WTC11 (cell line): Measurements from ENCODE around the gene TSPAN18. TPM values are rescaled to one million over a fixed set of nuclear protein-coding genes. Genes with fewer than 3 reads are reported as not detected.

Experiments used
- ATAC-seq: fragments of 200-7000 bp; cut with Tn5 transposase; 2 replicates; pipeline ENCODE4 v1.10.0; 2021; ENCODE audit warnings: mild to moderate bottlenecking, moderate library complexity
- CTCF ChIA-PET: fragments of 300-600 bp; sonication (Branson Sonifier 250); formaldehyde crosslinking; loops from one replicate; lab custom pipeline; 2021; ENCODE audit warnings: antibody characterized with exemption; lab: Charles Lee
- POLR2A ChIA-PET: fragments of 350-600 bp; sonication (Branson Sonifier 250); formaldehyde crosslinking; loops from one replicate; lab custom pipeline; 2021; ENCODE audit warnings: antibody characterized with exemption; lab: Charles Lee
- DNase-seq: peaks from one replicate; pipeline ENCODE4 v3.0.0; 2021; ENCODE audit warnings: low spot score
- H3K27ac Mint-ChIP-seq: 2 replicates; pipeline ENCODE4 v1.8.0; 2021; ENCODE audit warnings: mixed read lengths
- H3K27me3 Mint-ChIP-seq: 2 replicates; pipeline ENCODE4 v1.8.0; 2021; ENCODE audit warnings: low read depth, mild to moderate bottlenecking, moderate library complexity, mixed read lengths
- H3K36me3 Mint-ChIP-seq: 2 replicates; pipeline ENCODE4 v1.8.0; 2021; ENCODE audit warnings: mixed read lengths
- H3K4me1 Mint-ChIP-seq: 2 replicates; pipeline ENCODE4 v1.8.0; 2022; ENCODE audit warnings: mixed read lengths
- H3K4me3 Mint-ChIP-seq: 2 replicates; pipeline ENCODE4 v1.8.0; 2021; ENCODE audit warnings: mild to moderate bottlenecking, moderate library complexity, mixed read lengths
- H3K9me3 Mint-ChIP-seq: 2 replicates; pipeline ENCODE4 v1.8.0; 2021; ENCODE audit warnings: mixed read lengths
- CBFB ChIP-seq: sonication (generic); formaldehyde crosslinking; IDR thresholded peaks from 2 replicates; pipeline ENCODE4 v1.8.1; 2022; ENCODE audit warnings: mild to moderate bottlenecking, low read depth, missing genetic modification reagents
- CTCF ChIP-seq: fragments of 200-600 bp; IDR thresholded peaks from 2 replicates; pipeline ENCODE4 v1.8.0; 2022; ENCODE audit warnings: antibody characterized with exemption
- ETV6 ChIP-seq: sonication (generic); formaldehyde crosslinking; IDR thresholded peaks from 2 replicates; pipeline ENCODE4 v1.8.1; 2022; ENCODE audit warnings: mild to moderate bottlenecking, missing genetic modification reagents
- FOXP4 ChIP-seq: sonication (generic); formaldehyde crosslinking; IDR thresholded peaks from 2 replicates; pipeline ENCODE4 v1.8.0; 2022; ENCODE audit warnings: mild to moderate bottlenecking, missing genetic modification reagents
- GABPB1 ChIP-seq: sonication (generic); formaldehyde crosslinking; IDR thresholded peaks from 2 replicates; pipeline ENCODE4 v1.8.1; 2023; ENCODE audit warnings: mild to moderate bottlenecking, missing genetic modification reagents
- IRF2 ChIP-seq: sonication (generic); formaldehyde crosslinking; IDR thresholded peaks from 2 replicates; pipeline ENCODE4 v1.8.0; 2022; ENCODE audit warnings: low read depth, missing genetic modification reagents, borderline replicate concordance
- KAT7 ChIP-seq: sonication (generic); formaldehyde crosslinking; IDR thresholded peaks from 2 replicates; pipeline ENCODE4 v1.8.1; 2023; ENCODE audit warnings: missing genetic modification reagents, mild to moderate bottlenecking, borderline replicate concordance
- MAX ChIP-seq: sonication (generic); formaldehyde crosslinking; IDR thresholded peaks from 2 replicates; pipeline ENCODE4 v1.8.0; 2022; ENCODE audit warnings: mild to moderate bottlenecking, missing genetic modification reagents
- MYBL2 ChIP-seq: sonication (generic); formaldehyde crosslinking; IDR thresholded peaks from 2 replicates; pipeline ENCODE4 v1.8.1; 2023; ENCODE audit warnings: mild to moderate bottlenecking, moderate library complexity, missing genetic modification reagents
- NFE2L1 ChIP-seq: sonication (generic); formaldehyde crosslinking; IDR thresholded peaks from 2 replicates; pipeline ENCODE4 v1.8.1; 2023; ENCODE audit warnings: missing genetic modification reagents
- ZBTB21 ChIP-seq: sonication (generic); formaldehyde crosslinking; IDR thresholded peaks from 2 replicates; pipeline ENCODE4 v1.8.1; 2023; ENCODE audit warnings: mild to moderate bottlenecking, missing genetic modification reagents, borderline replicate concordance
- ZNF281 ChIP-seq: sonication (generic); formaldehyde crosslinking; IDR thresholded peaks from 2 replicates; pipeline ENCODE4 v1.8.0; 2023; ENCODE audit warnings: mild to moderate bottlenecking, missing genetic modification reagents
- ZNF396 ChIP-seq: fragments of 250-450 bp; sonication (Bioruptor Pico); IDR thresholded peaks from 2 replicates; pipeline ENCODE4 v1.8.0; 2021; ENCODE audit warnings: mild to moderate bottlenecking, moderate library complexity, borderline replicate concordance
- ZNF423 ChIP-seq: fragments of 250-450 bp; sonication (Bioruptor Pico); IDR thresholded peaks from 2 replicates; pipeline ENCODE4 v2.1.2; 2022; ENCODE audit warnings: mild to moderate bottlenecking, moderate library complexity
- total RNA-seq: library from RNA; stranded (reverse); gene quantifications from 3 replicates; pipeline ENCODE4 v1.2.3, GENCODE V29; 2021

TSPAN18 gene
- total RNA-seq, 1 experiment from 2014 or later: 44.7 TPM

- no peak overlapping the region for H3K4me3 Mint-ChIP-seq
- CTCF ChIA-PET: interaction anchor here (0.6 to 3.4 kb wide), 22 partner anchors 15 to 491 kb away, joined by 3 to 18 read pairs (median 5); no protein-coding TSS in a partner anchor
- peaks cover 75% of the 10 kb centered on the region for H3K27me3 Mint-ChIP-seq
- TF ChIP-seq ZNF423 (CRISPR knock-in tag) (peak; percentile 92; the same call in 1 of the 2 replicates), ZBTB21 (no peak)
- no peaks in the 10 kb centered on the region for H3K9me3 Mint-ChIP-seq
- POLR2A ChIA-PET: interaction anchor here (0.6 to 1.0 kb wide), 3 partner anchors 54 to 184 kb away, joined by 3 to 5 read pairs (median 4); no protein-coding TSS in a partner anchor
- H3K36me3 Mint-ChIP-seq: peaks cover 2% of the 10 kb centered on the region; the same call in 1 of the 2 replicates
- H3K4me1 Mint-ChIP-seq: peaks cover 51% of the 10 kb centered on the region
- ATAC-seq (no peak), DNase-seq (no peak)
- H3K27ac Mint-ChIP-seq: no peak overlapping the region
Observed at GRCh38 chr11:44727114-44727372, 281 bp downstream of the TSPAN18 start.

- H3K9me3 Mint-ChIP-seq: peaks cover 4% of the 10 kb centered on the region; the same call in 1 of the 2 replicates
- POLR2A ChIA-PET: interaction anchor here (0.6 to 1.0 kb wide), 3 partner anchors 53 to 184 kb away, joined by 3 to 5 read pairs (median 4); no protein-coding TSS in a partner anchor
- TF ChIP-seq ZNF281 (CRISPR knock-in tag) (0 out of 2 replicates have a peak, but pooled peaks have one; percentile 32), ETV6 (CRISPR knock-in tag) (peak; percentile 77), KAT7 (0 out of 2 replicates have a peak, but pooled peaks have one; percentile 59), FOXP4 (CRISPR knock-in tag) (0 out of 2 replicates have a peak, but pooled peaks have one; percentile 63), CTCF (peak; percentile 97), CBFB (CRISPR knock-in tag) (0 out of 2 replicates have a peak, but pooled peaks have one; percentile 34), MYBL2 (CRISPR knock-in tag) (peak; percentile 7; the same call in 1 of the 2 replicates), ZNF396 (CRISPR knock-in tag) (no peak), IRF2 (no peak), GABPB1 (CRISPR knock-in tag) (no peak), ZBTB21 (peak; percentile 8; the same call in 1 of the 2 replicates)
- peaks cover 2% of the 10 kb centered on the region; the same call in 1 of the 2 replicates for H3K36me3 Mint-ChIP-seq
- H3K4me3 Mint-ChIP-seq: peak overlapping the region; percentile 78
- CTCF ChIA-PET: interaction anchor here (0.6 to 3.4 kb wide), 22 partner anchors 16 to 492 kb away, joined by 3 to 18 read pairs (median 5); no protein-coding TSS in a partner anchor
- peaks cover 57% of the 10 kb centered on the region for H3K4me1 Mint-ChIP-seq
- H3K27me3 Mint-ChIP-seq: peaks cover 75% of the 10 kb centered on the region
- no peak overlapping the region for H3K27ac Mint-ChIP-seq
- DNase-seq (peak; percentile 86), ATAC-seq (peak; percentile 58)
Observed at GRCh38 chr11:44727373-44728287, 868 bp downstream of the TSPAN18 start.

GRCh38 chr11:44728491-44728910, 1.7 kb downstream of the TSPAN18 start:
- Mint-ChIP-seq H3K36me3 (peaks cover 6% of the 10 kb centered on the region; the same call in 1 of the 2 replicates), H3K4me3 (peak overlapping the region; percentile 78), H3K27ac (no peak overlapping the region), H3K4me1 (peaks cover 65% of the 10 kb centered on the region), H3K9me3 (peaks cover 7% of the 10 kb centered on the region; the same call in 1 of the 2 replicates), H3K27me3 (peaks cover 78% of the 10 kb centered on the region)
- no peak for ATAC-seq
- ChIA-PET CTCF (interaction anchor here (2.8 kb wide), 1 partner anchor 183 kb away, joined by 16 read pairs; no protein-coding TSS in a partner anchor), POLR2A (no interaction called here)
- TF ChIP-seq NFE2L1 (CRISPR knock-in tag) (no peak), MAX (CRISPR knock-in tag) (peak; percentile 52; the same call in 1 of the 2 replicates)
- DNase-seq: peak; percentile 46
